Measurements from ENCODE around the gene TBX3.

Gene TBX3

GRCh38 chr12:114704096-114704495 lies 20.1 kb upstream of the TBX3 start:
- no peaks in the 10 kb centered on the region for H3K9me3 ChIP-seq (ENCODE audit: control insufficient read depth, insufficient read depth, low read length)

GRCh38 chr12:114703060-114703493 lies 19.1 kb upstream of the TBX3 start:
- no peak overlapping the region for H3K9ac ChIP-seq (ENCODE audit: low read depth, low read length)
- peaks cover 13% of the 10 kb centered on the region for H3K4me1 ChIP-seq (ENCODE audit: control insufficient read depth, insufficient read depth, low read length)
- H3K27me3 ChIP-seq (ENCODE audit: control insufficient read depth, insufficient read depth, low read length) = peaks cover 78% of the 10 kb centered on the region
- no peaks in the 10 kb centered on the region for H3K9me3 ChIP-seq (ENCODE audit: control insufficient read depth, insufficient read depth, low read length)
- H3K4me3 ChIP-seq (ENCODE audit: low read depth, low read length) = peak overlapping the region; percentile 43
- H3K36me3 ChIP-seq (ENCODE audit: control insufficient read depth, insufficient read depth, low read length) = no peaks in the 10 kb centered on the region

More at GRCh38 chr12:114704096-114704495, 20.1 kb upstream of the TBX3 start:
- no peak overlapping the region for H3K9ac ChIP-seq (ENCODE audit: low read depth, low read length)
- H3K4me3 ChIP-seq (ENCODE audit: low read depth, low read length) = no peak overlapping the region
- H3K4me1 ChIP-seq (ENCODE audit: control insufficient read depth, insufficient read depth, low read length) = peaks cover 11% of the 10 kb centered on the region
- H3K27me3 ChIP-seq (ENCODE audit: control insufficient read depth, insufficient read depth, low read length) = peaks cover 70% of the 10 kb centered on the region
- no peaks in the 10 kb centered on the region for H3K36me3 ChIP-seq (ENCODE audit: control insufficient read depth, insufficient read depth, low read length)

DNA sequence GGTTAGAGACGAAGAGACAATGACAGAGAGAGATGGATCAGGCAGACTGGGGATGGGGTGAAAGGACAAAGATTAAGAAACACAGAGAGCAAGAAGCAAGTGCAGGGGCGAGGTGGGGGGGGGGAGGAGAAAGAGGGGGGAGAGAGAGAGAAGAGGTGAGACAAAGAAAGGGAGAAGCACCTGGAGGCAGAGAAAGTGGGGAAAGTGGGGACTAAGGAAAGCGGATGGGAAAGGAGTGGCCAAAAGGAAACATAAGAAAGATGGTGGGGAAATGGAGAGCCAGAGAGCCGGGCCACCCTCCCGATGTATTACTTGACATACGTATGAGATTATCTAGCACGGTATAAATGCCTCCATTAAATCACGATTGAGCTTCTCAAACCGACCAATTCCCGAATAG lies 18.5 kb upstream of the TBX3 start:
- Histone ChIP-seq H3K4me1 (ENCODE audit: control insufficient read depth, insufficient read depth, low read length) (peaks cover 16% of the 10 kb centered on the region), H3K9me3 (ENCODE audit: control insufficient read depth, insufficient read depth, low read length) (no peaks in the 10 kb centered on the region), H3K9ac (ENCODE audit: low read depth, low read length) (no peak overlapping the region), H3K27me3 (ENCODE audit: control insufficient read depth, insufficient read depth, low read length) (peaks cover 84% of the 10 kb centered on the region), H3K36me3 (ENCODE audit: control insufficient read depth, insufficient read depth, low read length) (no peaks in the 10 kb centered on the region), H3K4me3 (ENCODE audit: low read depth, low read length) (peak overlapping the region; percentile 43)

DNA sequence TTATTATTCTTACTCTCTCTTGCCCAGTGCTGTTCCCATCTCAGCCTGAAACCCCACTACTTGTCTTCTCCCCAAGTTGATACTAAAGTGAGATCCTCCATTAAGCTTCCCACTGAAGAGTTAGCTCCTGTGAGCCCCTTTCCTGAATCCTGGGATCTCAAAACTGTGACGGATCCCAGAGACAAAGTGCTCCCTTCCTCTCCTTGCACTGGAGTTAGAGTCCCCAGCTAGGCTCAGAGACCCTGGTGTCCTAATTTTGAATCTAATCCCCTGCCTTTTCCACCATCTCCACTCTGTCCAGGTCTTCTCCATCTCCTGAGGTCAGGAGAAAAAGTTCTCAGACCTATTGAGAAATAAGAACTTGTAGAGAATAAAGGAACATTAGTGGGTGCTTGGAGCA lies 17.6 kb upstream of the TBX3 start:
- Histone ChIP-seq H3K4me1 (ENCODE audit: control insufficient read depth, insufficient read depth, low read length) (peaks cover 16% of the 10 kb centered on the region), H3K36me3 (ENCODE audit: control insufficient read depth, insufficient read depth, low read length) (no peaks in the 10 kb centered on the region), H3K27me3 (ENCODE audit: control insufficient read depth, insufficient read depth, low read length) (peaks cover 89% of the 10 kb centered on the region), H3K4me3 (ENCODE audit: low read depth, low read length) (no peak overlapping the region), H3K9me3 (ENCODE audit: control insufficient read depth, insufficient read depth, low read length) (no peaks in the 10 kb centered on the region), H3K9ac (ENCODE audit: low read depth, low read length) (no peak overlapping the region)

DNA sequence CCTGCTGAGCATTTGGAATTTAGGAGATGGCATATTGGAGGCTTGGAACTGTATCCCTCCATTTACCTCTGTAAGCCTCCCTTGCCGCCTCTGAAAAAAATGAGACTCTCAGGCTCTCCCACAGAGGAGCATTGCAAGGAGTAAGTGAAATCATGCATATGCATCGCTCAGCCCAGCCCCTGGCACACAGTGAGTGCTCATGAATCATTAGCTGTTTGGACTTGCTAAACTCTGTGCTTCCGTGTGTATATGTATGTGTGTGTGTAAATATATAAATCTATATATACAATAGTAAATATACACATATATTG lies 17.1 kb upstream of the TBX3 start:
- H3K9me3 ChIP-seq (ENCODE audit: control insufficient read depth, insufficient read depth, low read length) = no peaks in the 10 kb centered on the region
- H3K36me3 ChIP-seq (ENCODE audit: control insufficient read depth, insufficient read depth, low read length) = no peaks in the 10 kb centered on the region
- H3K9ac ChIP-seq (ENCODE audit: low read depth, low read length) = no peak overlapping the region
- peaks cover 89% of the 10 kb centered on the region for H3K27me3 ChIP-seq (ENCODE audit: control insufficient read depth, insufficient read depth, low read length)
- H3K4me3 ChIP-seq (ENCODE audit: low read depth, low read length) = peak overlapping the region; percentile 24
- peaks cover 16% of the 10 kb centered on the region for H3K4me1 ChIP-seq (ENCODE audit: control insufficient read depth, insufficient read depth, low read length)

DNA sequence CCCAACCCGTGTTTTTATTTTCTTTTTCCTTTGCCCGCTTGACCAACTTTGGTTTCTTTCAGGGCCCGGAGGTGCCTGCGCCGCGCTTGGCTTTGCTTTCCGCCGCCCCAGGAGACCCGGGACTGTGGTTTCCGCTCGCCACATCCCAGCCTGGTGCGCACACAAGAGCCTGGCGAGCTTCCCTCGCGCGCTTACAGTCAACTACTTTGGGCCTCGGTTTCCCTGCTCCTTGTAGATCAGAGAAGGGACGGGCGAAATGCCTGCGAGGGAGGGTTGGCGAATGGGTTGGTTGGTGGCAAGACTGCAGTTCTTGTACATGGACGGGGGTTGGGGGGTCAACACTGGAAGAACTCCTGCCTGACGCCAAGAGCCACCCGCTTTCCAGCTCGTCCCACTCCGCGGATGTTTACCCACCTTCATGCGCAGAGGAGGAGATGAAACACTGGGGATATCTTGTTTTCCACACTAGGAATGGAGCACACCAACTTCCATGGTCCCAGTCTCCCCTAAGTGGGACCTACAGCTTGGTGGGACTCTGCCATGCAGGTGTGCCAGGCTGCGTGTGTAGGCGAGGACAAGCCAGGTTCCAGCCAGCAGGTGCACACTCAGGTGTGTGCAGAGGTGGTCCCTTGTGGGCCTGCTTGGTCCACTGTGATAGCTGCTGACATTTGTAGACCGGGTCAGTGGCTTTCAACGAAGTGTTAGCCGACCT lies 16.6 kb upstream of the TBX3 start:
- peaks cover 16% of the 10 kb centered on the region for H3K4me1 ChIP-seq (ENCODE audit: control insufficient read depth, insufficient read depth, low read length)
- H3K4me3 ChIP-seq (ENCODE audit: low read depth, low read length) = peak overlapping the region; percentile 24
- H3K9ac ChIP-seq (ENCODE audit: low read depth, low read length) = no peak overlapping the region
- H3K9me3 ChIP-seq (ENCODE audit: control insufficient read depth, insufficient read depth, low read length) = no peaks in the 10 kb centered on the region
- H3K36me3 ChIP-seq (ENCODE audit: control insufficient read depth, insufficient read depth, low read length) = no peaks in the 10 kb centered on the region
- H3K27me3 ChIP-seq (ENCODE audit: control insufficient read depth, insufficient read depth, low read length) = peaks cover 90% of the 10 kb centered on the region

GRCh38 chr12:114698566-114699163 lies 14.7 kb upstream of the TBX3 start:
- peaks cover 100% of the 10 kb centered on the region for H3K27me3 ChIP-seq (ENCODE audit: control insufficient read depth, insufficient read depth, low read length)
- H3K9me3 ChIP-seq (ENCODE audit: control insufficient read depth, insufficient read depth, low read length) = no peaks in the 10 kb centered on the region
- peaks cover 21% of the 10 kb centered on the region for H3K4me1 ChIP-seq (ENCODE audit: control insufficient read depth, insufficient read depth, low read length)
- no peaks in the 10 kb centered on the region for H3K36me3 ChIP-seq (ENCODE audit: control insufficient read depth, insufficient read depth, low read length)
- no peak overlapping the region for H3K9ac ChIP-seq (ENCODE audit: low read depth, low read length)
- peak overlapping the region; percentile 38 for H3K4me3 ChIP-seq (ENCODE audit: low read depth, low read length)

GRCh38 chr12:114697741-114698565 lies 14.0 kb upstream of the TBX3 start:
- Histone ChIP-seq H3K9ac (ENCODE audit: low read depth, low read length) (no peak overlapping the region), H3K4me1 (ENCODE audit: control insufficient read depth, insufficient read depth, low read length) (peaks cover 20% of the 10 kb centered on the region), H3K4me3 (ENCODE audit: low read depth, low read length) (peak overlapping the region; percentile 38), H3K36me3 (ENCODE audit: control insufficient read depth, insufficient read depth, low read length) (no peaks in the 10 kb centered on the region), H3K9me3 (ENCODE audit: control insufficient read depth, insufficient read depth, low read length) (no peaks in the 10 kb centered on the region), H3K27me3 (ENCODE audit: control insufficient read depth, insufficient read depth, low read length) (peaks cover 100% of the 10 kb centered on the region)

DNA sequence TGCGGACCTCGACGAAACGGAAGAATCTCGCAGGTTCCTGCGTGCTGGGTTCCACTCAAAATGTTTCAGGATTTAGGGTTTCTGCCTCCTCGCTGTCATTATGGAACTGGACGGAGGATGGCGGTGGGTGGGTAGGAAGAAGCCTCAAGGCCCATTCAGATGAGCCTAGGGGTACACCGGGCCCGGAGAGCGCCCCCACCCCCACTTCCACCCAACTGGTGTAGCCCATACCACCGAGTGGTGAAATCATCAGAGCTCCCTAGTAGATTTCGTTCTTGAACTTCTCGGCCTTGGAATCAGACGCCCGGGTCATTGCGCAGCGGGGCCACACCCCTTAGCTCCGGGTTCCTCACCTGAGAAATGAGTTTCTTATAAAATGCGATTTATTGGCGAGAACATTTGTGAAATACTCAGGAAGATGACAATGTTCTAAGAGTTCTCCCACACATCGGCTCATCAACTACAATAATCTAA lies 13.3 kb upstream of the TBX3 start:
- H3K27me3 ChIP-seq (ENCODE audit: control insufficient read depth, insufficient read depth, low read length) = peaks cover 100% of the 10 kb centered on the region

GRCh38 chr12:114696443-114697242 lies 12.7 kb upstream of the TBX3 start:
- Histone ChIP-seq H3K36me3 (ENCODE audit: control insufficient read depth, insufficient read depth, low read length) (no peaks in the 10 kb centered on the region), H3K9me3 (ENCODE audit: control insufficient read depth, insufficient read depth, low read length) (no peaks in the 10 kb centered on the region), H3K9ac (ENCODE audit: low read depth, low read length) (no peak overlapping the region), H3K4me3 (ENCODE audit: low read depth, low read length) (no peak overlapping the region), H3K27me3 (ENCODE audit: control insufficient read depth, insufficient read depth, low read length) (peaks cover 100% of the 10 kb centered on the region), H3K4me1 (ENCODE audit: control insufficient read depth, insufficient read depth, low read length) (peaks cover 19% of the 10 kb centered on the region)

More for the DNA sequence above, 13.3 kb upstream of the TBX3 start:
- Histone ChIP-seq H3K4me3 (ENCODE audit: low read depth, low read length) (peak overlapping the region; percentile 38), H3K9me3 (ENCODE audit: control insufficient read depth, insufficient read depth, low read length) (no peaks in the 10 kb centered on the region), H3K9ac (ENCODE audit: low read depth, low read length) (no peak overlapping the region), H3K4me1 (ENCODE audit: control insufficient read depth, insufficient read depth, low read length) (peaks cover 19% of the 10 kb centered on the region), H3K36me3 (ENCODE audit: control insufficient read depth, insufficient read depth, low read length) (no peaks in the 10 kb centered on the region)

DNA sequence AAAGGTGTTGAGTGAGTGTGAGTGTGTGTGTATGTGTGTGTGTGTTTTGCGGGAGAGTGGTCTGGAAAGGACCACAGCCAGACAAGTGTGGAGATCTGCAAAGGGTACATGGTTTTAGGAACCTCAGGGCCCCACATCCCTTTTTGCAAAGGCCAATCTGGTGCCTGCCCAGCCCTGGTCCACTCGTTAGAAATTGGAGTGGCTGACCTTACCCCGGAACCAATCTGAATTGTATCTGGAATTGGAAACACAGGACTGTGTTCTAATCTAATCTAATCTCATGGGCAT lies 11.3 kb upstream of the TBX3 start:
- peaks cover 100% of the 10 kb centered on the region for H3K27me3 ChIP-seq (ENCODE audit: control insufficient read depth, insufficient read depth, low read length)
- H3K9me3 ChIP-seq (ENCODE audit: control insufficient read depth, insufficient read depth, low read length) = no peaks in the 10 kb centered on the region

More for the DNA sequence above, 11.3 kb upstream of the TBX3 start:
- Histone ChIP-seq H3K4me3 (ENCODE audit: low read depth, low read length) (peak overlapping the region; percentile 4), H3K4me1 (ENCODE audit: control insufficient read depth, insufficient read depth, low read length) (peaks cover 16% of the 10 kb centered on the region), H3K36me3 (ENCODE audit: control insufficient read depth, insufficient read depth, low read length) (no peaks in the 10 kb centered on the region), H3K9ac (ENCODE audit: low read depth, low read length) (no peak overlapping the region)
